Trophoblast cell (in vitro differentiated cells and primary cell): Measurements from ENCODE around the gene CCNC.

ENCODE experiments used
- DNase-seq, 2 donors: peaks; one replicate each; pipeline ENCODE4 v3.0.0-alpha.2; 2016
- H2AFZ ChIP-seq: 2 replicates; pipeline ENCODE4 v1.6.1; 2013; ENCODE audit warnings: low read length, moderate library complexity, mild to moderate bottlenecking; ENCODE audit not compliant: insufficient read depth, poor library complexity
- H2AK5ac ChIP-seq: 2 replicates; pipeline ENCODE4 v1.6.1; 2013; ENCODE audit warnings: mild to moderate bottlenecking, low read length
- H2BK120ac ChIP-seq: 2 replicates; pipeline ENCODE4 v1.6.1; 2013; ENCODE audit warnings: low read length, mild to moderate bottlenecking, moderate library complexity; ENCODE audit not compliant: insufficient read depth, poor library complexity
- H2BK12ac ChIP-seq: 2 replicates; pipeline ENCODE4 v1.6.1; 2013; ENCODE audit warnings: mild to moderate bottlenecking, low read length, moderate library complexity
- H2BK5ac ChIP-seq: 2 replicates; pipeline ENCODE4 v1.6.1; 2013; ENCODE audit warnings: low read length, low read depth, moderate library complexity, mild to moderate bottlenecking; ENCODE audit not compliant: poor library complexity
- H3K14ac ChIP-seq: 2 replicates; pipeline ENCODE4 v1.6.1; 2013; ENCODE audit warnings: mild to moderate bottlenecking, low read length
- H3K18ac ChIP-seq: 2 replicates; pipeline ENCODE4 v1.6.1; 2013; ENCODE audit warnings: mild to moderate bottlenecking, low read length
- H3K23ac ChIP-seq: 2 replicates; pipeline ENCODE4 v1.6.1; 2013; ENCODE audit warnings: low read length
- H3K27ac ChIP-seq: 2 replicates; pipeline ENCODE4 v1.5.1; 2013; ENCODE audit warnings: low read depth, mild to moderate bottlenecking, inconsistent platforms, low read length, moderate library complexity
- H3K27me3 ChIP-seq: 2 replicates; pipeline ENCODE4 v1.6.1; 2013; ENCODE audit warnings: inconsistent platforms, mild to moderate bottlenecking, low read length, moderate library complexity; ENCODE audit not compliant: insufficient read depth
- H3K36me3 ChIP-seq, 2 experiments: 1 replicate in 1 of 2; 2 replicates in 1 of 2; pipeline ENCODE4 v1.6.1; 2013; ENCODE audit warnings: low read length in 2 of 2, mild to moderate bottlenecking in 2 of 2, moderate library complexity in 1 of 2; ENCODE audit not compliant: insufficient read depth in 2 of 2, control insufficient read depth in 1 of 2
- H3K4ac ChIP-seq: 2 replicates; pipeline ENCODE4 v1.6.1; 2013; ENCODE audit warnings: low read depth, mild to moderate bottlenecking, low read length, moderate library complexity
- H3K4me1 ChIP-seq, 2 experiments: 1 replicate in 1 of 2; 2 replicates in 1 of 2; pipeline ENCODE4 v1.6.1; 2013; ENCODE audit warnings: low read length in 2 of 2, mild to moderate bottlenecking in 2 of 2, moderate library complexity in 1 of 2; ENCODE audit not compliant: insufficient read depth in 2 of 2, control insufficient read depth in 1 of 2
- H3K4me2 ChIP-seq: 2 replicates; pipeline ENCODE4 v1.6.1; 2013; ENCODE audit warnings: inconsistent platforms, mild to moderate bottlenecking, low read length, moderate library complexity
- H3K4me3 ChIP-seq: 2 replicates; pipeline ENCODE4 v1.5.1; 2013; ENCODE audit warnings: mild to moderate bottlenecking, low read depth, low read length, inconsistent platforms
- H3K79me1 ChIP-seq: one replicate; pipeline ENCODE4 v1.6.1; 2013; ENCODE audit warnings: low read length
- H3K79me2 ChIP-seq: 2 replicates; pipeline ENCODE4 v1.6.1; 2013; ENCODE audit warnings: low read length, mild to moderate bottlenecking; ENCODE audit not compliant: control insufficient read depth, insufficient read depth, poor library complexity
- H3K9ac ChIP-seq: 2 replicates; pipeline ENCODE4 v1.6.1; 2013; ENCODE audit warnings: mild to moderate bottlenecking, low read length
- H3K9me3 ChIP-seq: 2 replicates; pipeline ENCODE4 v1.6.1; 2013; ENCODE audit warnings: low read depth, mild to moderate bottlenecking, control low read depth, inconsistent platforms, low read length; ENCODE audit not compliant: insufficient read depth
- H4K12ac ChIP-seq: 2 replicates; pipeline ENCODE4 v1.6.1; 2013; ENCODE audit warnings: low read depth, mild to moderate bottlenecking, low read length, moderate library complexity
- H4K8ac ChIP-seq: 2 replicates; pipeline ENCODE4 v1.6.1; 2013; ENCODE audit warnings: low read depth, mild to moderate bottlenecking, low read length, moderate library complexity
- H4K91ac ChIP-seq: one replicate; pipeline ENCODE4 v1.6.1; 2013; ENCODE audit warnings: low read depth, mild to moderate bottlenecking, low read length, moderate library complexity
- WGBS: extraction: QIAGEN DNeasy Blood & Tissue Kit; methylation state at CpG from one replicate; pipeline ENCODE4 v1.1.7; 2013; ENCODE audit warnings: missing lambda C conversion rate; ENCODE audit not compliant: insufficient read length, insufficient coverage; ENCODE audit errors: extremely low coverage; 5-methylcytosine and 5-hydroxymethylcytosine counted together

Gene CCNC

GRCh38 chr6:99520855-99521632, 47.4 kb downstream of the CCNC start:
- H2AK5ac ChIP-seq, result peak overlapping the region; percentile 75
- peak overlapping the region; percentile 77 for H3K4me2 ChIP-seq
- H4K12ac ChIP-seq, result peak overlapping the region; percentile 96
- peak overlapping the region; percentile 80 for H3K4me3 ChIP-seq
- peak overlapping the region; percentile 90 for H2BK120ac ChIP-seq
- peak overlapping the region; percentile 80 for H2BK5ac ChIP-seq
- no CpG with 5 or more reads among the region's 47 CpGs for WGBS
- peak overlapping the region; percentile 98 for H3K18ac ChIP-seq
- H3K4ac ChIP-seq, result peak overlapping the region; percentile 68
- peak overlapping the region; percentile 72 for H3K9ac ChIP-seq
- peak overlapping the region; percentile 95 for H2AFZ ChIP-seq
- H3K4me1 ChIP-seq, result no peaks in the 10 kb centered on the region
- no peaks in the 10 kb centered on the region for H3K36me3 ChIP-seq
- peak overlapping the region; percentile 40 for H2BK12ac ChIP-seq
- peak overlapping the region; percentile 98 for H3K14ac ChIP-seq
- peaks cover 6% of the 10 kb centered on the region for H3K79me2 ChIP-seq
- peak overlapping the region; percentile 96 for H4K8ac ChIP-seq
- H3K23ac ChIP-seq, result no peak overlapping the region
- peaks cover 8% of the 10 kb centered on the region for H3K79me1 ChIP-seq
- H4K91ac ChIP-seq, result peak overlapping the region; percentile 95
- no peaks in the 10 kb centered on the region for H3K9me3 ChIP-seq
- H3K27me3 ChIP-seq, result no peaks in the 10 kb centered on the region
- peak overlapping the region; percentile 73 for H3K27ac ChIP-seq
- peak; percentile 80 to 89 for DNase-seq

GRCh38 chr6:99519446-99519845, 49.0 kb downstream of the CCNC start:
- WGBS, result no CpG with 5 or more reads among the region's 1 CpG
- peaks cover 14% of the 10 kb centered on the region for H3K79me2 ChIP-seq

GRCh38 chr6:99514089-99514488, 54.4 kb downstream of the CCNC start:
- DNase-seq, result no peak
- peak overlapping the region; percentile 59 for H3K4me2 ChIP-seq
- WGBS, result no CpG with 5 or more reads among the region's 8 CpGs
- H4K12ac ChIP-seq, result no peak overlapping the region
- H3K79me2 ChIP-seq, result peaks cover 8% of the 10 kb centered on the region
- H2BK120ac ChIP-seq, result no peak overlapping the region
- no peak overlapping the region for H2AK5ac ChIP-seq
- no peak overlapping the region for H4K91ac ChIP-seq
- H3K9me3 ChIP-seq, result no peaks in the 10 kb centered on the region
- H3K36me3 ChIP-seq, result no peaks in the 10 kb centered on the region
- H3K27me3 ChIP-seq, result no peaks in the 10 kb centered on the region
- H3K23ac ChIP-seq, result no peak overlapping the region
- peaks cover 0 to 6% of the 10 kb centered on the region in 2 experiments for H3K4me1 ChIP-seq
- H2BK12ac ChIP-seq, result no peak overlapping the region
- H4K8ac ChIP-seq, result no peak overlapping the region
- H3K79me1 ChIP-seq, result peaks cover 8% of the 10 kb centered on the region
- no peak overlapping the region for H3K14ac ChIP-seq
- H3K4me3 ChIP-seq, result no peak overlapping the region
- no peak overlapping the region for H3K18ac ChIP-seq
- H3K4ac ChIP-seq, result no peak overlapping the region
- H3K27ac ChIP-seq, result no peak overlapping the region
- H2BK5ac ChIP-seq, result no peak overlapping the region
- no peak overlapping the region for H3K9ac ChIP-seq
- H2AFZ ChIP-seq, result no peak overlapping the region

More at GRCh38 chr6:99519446-99519845, 49.0 kb downstream of the CCNC start:
- Histone ChIP-seq H3K4ac (no peak overlapping the region), H3K9me3 (no peaks in the 10 kb centered on the region), H3K27me3 (no peaks in the 10 kb centered on the region), H4K8ac (no peak overlapping the region), H2BK12ac (no peak overlapping the region), H3K9ac (no peak overlapping the region), H3K79me1 (peaks cover 16% of the 10 kb centered on the region), H2AK5ac (no peak overlapping the region), H3K4me3 (no peak overlapping the region), H4K12ac (no peak overlapping the region), H3K36me3 (no peaks in the 10 kb centered on the region), H2BK120ac (no peak overlapping the region), H2AFZ (no peak overlapping the region), H3K23ac (no peak overlapping the region), H3K27ac (no peak overlapping the region), H4K91ac (no peak overlapping the region), H3K4me1 (no peaks in the 10 kb centered on the region), H2BK5ac (no peak overlapping the region), H3K4me2 (no peak overlapping the region), H3K14ac (no peak overlapping the region), H3K18ac (no peak overlapping the region)
- DNase-seq, result no peak

GRCh38 chr6:99512033-99512432, 56.4 kb downstream of the CCNC start:
- Histone ChIP-seq H3K14ac (no peak overlapping the region), H3K4me2 (no peak overlapping the region), H4K91ac (no peak overlapping the region), H2BK5ac (no peak overlapping the region), H3K36me3 (peaks cover 1 to 2% of the 10 kb centered on the region in 2 experiments), H3K4ac (no peak overlapping the region), H2AFZ (no peak overlapping the region), H3K79me2 (peaks cover 8% of the 10 kb centered on the region), H3K4me3 (no peak overlapping the region), H3K18ac (no peak overlapping the region), H3K79me1 (peaks cover 8% of the 10 kb centered on the region), H2BK120ac (no peak overlapping the region), H3K9me3 (no peaks in the 10 kb centered on the region), H3K4me1 (peaks cover 0 to 6% of the 10 kb centered on the region in 2 experiments), H3K23ac (no peak overlapping the region), H4K12ac (no peak overlapping the region), H3K27me3 (no peaks in the 10 kb centered on the region), H4K8ac (no peak overlapping the region), H2BK12ac (no peak overlapping the region), H3K27ac (no peak overlapping the region), H2AK5ac (no peak overlapping the region), H3K9ac (no peak overlapping the region)
- no peak for DNase-seq
- no CpG with 5 or more reads among the region's 1 CpG for WGBS
